Measurements from ENCODE around the gene HERPUD1. TPM values are rescaled to one million over a fixed set of nuclear protein-coding genes. Genes with fewer than 3 reads are reported as not detected.

Gene HERPUD1
- polyA plus RNA-seq, 1 of the 3 experiments (the other 2 are of a cell fraction): 46.3 TPM

DNA sequence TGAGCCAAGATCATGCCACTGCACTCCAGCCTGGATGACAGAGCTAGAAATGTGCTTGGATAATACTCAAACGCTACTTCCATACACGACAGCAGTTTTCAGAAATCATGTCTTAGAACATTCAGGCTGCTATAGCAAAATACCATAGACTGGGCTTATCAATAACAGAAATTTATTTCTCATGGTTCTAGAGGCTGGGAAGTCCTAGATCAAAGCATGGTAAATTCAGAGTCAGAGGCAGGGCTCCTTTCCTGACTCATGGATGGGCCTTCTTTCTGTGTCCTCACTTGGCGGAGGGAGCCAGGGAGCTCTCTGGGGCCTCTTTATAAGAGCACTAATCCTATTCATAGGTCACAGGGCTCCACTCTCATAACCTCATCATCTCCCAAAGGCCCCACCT lies 24.5 kb upstream of the HERPUD1 start:
- Histone ChIP-seq H3K79me2 (ENCODE audit: insufficient read depth) (no peaks in the 10 kb centered on the region), H3K9me3 (no peaks in the 10 kb centered on the region), H3K27me3 (ENCODE audit: insufficient read depth) (no peaks in the 10 kb centered on the region), H3K4me1 (ENCODE audit: control insufficient read depth in 1 of 2, insufficient read depth in 2 of 2, low read depth in 1 of 2, low read length in 1 of 2) (peaks cover 0 to 19% of the 10 kb centered on the region in 2 experiments; a peak in 2 of 4 replicates), H3K9ac (no peak overlapping the region), H3F3A (replicated peaks; ENCODE audit: insufficient read depth) (no peaks in the 10 kb centered on the region), H3K4me3 (ENCODE audit: low read depth in 2 of 2, low read length in 1 of 2) (no peak overlapping the region), H3K36me3 (replicated peaks in 1 of 2; ENCODE audit: control insufficient read depth in 1 of 2, insufficient read depth in 2 of 2, low read length in 1 of 2) (no peaks in the 10 kb centered on the region), H2AFZ (ENCODE audit: low read depth) (no peak overlapping the region), H4K20me1 (ENCODE audit: insufficient read depth) (no peaks in the 10 kb centered on the region), H3K9me2 (no peaks in the 10 kb centered on the region), H3K27ac (ENCODE audit: low read depth in 2 of 2, low read length in 1 of 2) (no peak overlapping the region), H3K4me2 (no peak overlapping the region)
- TF ChIP-seq FOXJ3 (CRISPR knock-in tag; IDR thresholded peaks at IDR 0.05): no peak
- TF ChIP-seq RCOR1 (IDR thresholded peaks at IDR 0.05; ENCODE audit: low read length): no peak
- TF ChIP-seq, protein P1, sequence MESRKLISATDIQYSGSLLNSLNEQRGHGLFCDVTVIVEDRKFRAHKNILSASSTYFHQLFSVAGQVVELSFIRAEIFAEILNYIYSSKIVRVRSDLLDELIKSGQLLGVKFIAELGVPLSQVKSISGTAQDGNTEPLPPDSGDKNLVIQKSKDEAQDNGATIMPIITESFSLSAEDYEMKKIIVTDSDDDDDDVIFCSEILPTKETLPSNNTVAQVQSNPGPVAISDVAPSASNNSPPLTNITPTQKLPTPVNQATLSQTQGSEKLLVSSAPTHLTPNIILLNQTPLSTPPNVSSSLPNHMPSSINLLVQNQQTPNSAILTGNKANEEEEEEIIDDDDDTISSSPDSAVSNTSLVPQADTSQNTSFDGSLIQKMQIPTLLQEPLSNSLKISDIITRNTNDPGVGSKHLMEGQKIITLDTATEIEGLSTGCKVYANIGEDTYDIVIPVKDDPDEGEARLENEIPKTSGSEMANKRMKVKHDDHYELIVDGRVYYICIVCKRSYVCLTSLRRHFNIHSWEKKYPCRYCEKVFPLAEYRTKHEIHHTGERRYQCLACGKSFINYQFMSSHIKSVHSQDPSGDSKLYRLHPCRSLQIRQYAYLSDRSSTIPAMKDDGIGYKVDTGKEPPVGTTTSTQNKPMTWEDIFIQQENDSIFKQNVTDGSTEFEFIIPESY (IDR thresholded peaks at IDR 0.05; ENCODE audit: borderline replicate concordance, low read depth): no peak
- DNase-seq: no peak
- WGBS (ENCODE audit: low lambda C conversion rate): 86% methylated on average over 3 of the region's 3 CpGs
- ChIA-PET POLR2A (no interaction called here), CTCF (no interaction called here)

DNA sequence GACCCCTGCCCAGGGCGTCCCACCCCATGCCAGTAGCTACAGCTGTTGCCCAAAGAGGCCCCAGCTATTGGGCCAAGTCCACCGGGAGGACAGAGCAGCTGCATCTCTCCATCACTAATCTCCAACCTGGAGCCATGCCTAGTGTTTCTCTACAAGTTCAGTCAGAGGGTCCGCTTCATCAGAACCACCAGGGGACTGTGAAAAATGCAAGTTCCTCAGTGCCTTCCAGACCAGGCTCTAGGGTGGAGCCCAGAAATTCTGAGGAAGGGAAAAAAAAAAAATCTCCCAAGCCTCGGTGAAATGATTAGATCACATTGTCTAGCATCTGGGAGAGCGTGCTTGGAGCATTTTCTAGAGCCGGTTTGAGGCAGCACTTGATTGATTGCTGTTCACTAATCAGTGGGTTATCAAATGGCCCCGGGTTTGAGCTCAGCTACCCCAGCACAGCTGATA lies 22.4 kb upstream of the HERPUD1 start:
- H4K20me1 ChIP-seq (ENCODE audit: insufficient read depth): no peaks in the 10 kb centered on the region
- 0 out of 4 replicates have a peak, but pooled peaks of 1 of the 2 experiments have one; percentile 14 for TF ChIP-seq EP300 (IDR thresholded peaks at IDR 0.05; ENCODE audit: borderline replicate concordance in 1 of 2, low read depth in 1 of 2, low read length in 1 of 2)
- no peak for TF ChIP-seq YY1 (IDR thresholded peaks at IDR 0.05; ENCODE audit: low read depth)
- 63% methylated on average over 7 of the region's 7 CpGs for WGBS (ENCODE audit: low lambda C conversion rate)
- H3K9me3 ChIP-seq: no peaks in the 10 kb centered on the region
- H3K4me2 ChIP-seq: no peak overlapping the region
- H3K4me1 ChIP-seq (ENCODE audit: control insufficient read depth in 1 of 2, insufficient read depth in 2 of 2, low read depth in 1 of 2, low read length in 1 of 2): peaks cover 0 to 20% of the 10 kb centered on the region in 2 experiments; a peak in 2 of 4 replicates
- no peaks in the 10 kb centered on the region for H3K27me3 ChIP-seq (ENCODE audit: insufficient read depth)
- H3K9me2 ChIP-seq: no peaks in the 10 kb centered on the region
- no peak overlapping the region for H2AFZ ChIP-seq (ENCODE audit: low read depth)
- H3K36me3 ChIP-seq (replicated peaks in 1 of 2; ENCODE audit: control insufficient read depth in 1 of 2, insufficient read depth in 2 of 2, low read length in 1 of 2): no peaks in the 10 kb centered on the region
- no peaks in the 10 kb centered on the region for H3F3A ChIP-seq (replicated peaks; ENCODE audit: insufficient read depth)
- no peak overlapping the region for H3K27ac ChIP-seq (ENCODE audit: low read depth in 2 of 2, low read length in 1 of 2)
- ChIA-PET CTCF (interaction anchor here (1.4 kb wide), 1 partner anchor 43 kb away, joined by 3 read pairs; no protein-coding TSS in a partner anchor), POLR2A (no interaction called here)
- peak; percentile 49 for DNase-seq
- H3K79me2 ChIP-seq (ENCODE audit: insufficient read depth): no peaks in the 10 kb centered on the region
- no peak overlapping the region for H3K9ac ChIP-seq
- H3K4me3 ChIP-seq (ENCODE audit: low read depth in 2 of 2, low read length in 1 of 2): no peak overlapping the region

DNA sequence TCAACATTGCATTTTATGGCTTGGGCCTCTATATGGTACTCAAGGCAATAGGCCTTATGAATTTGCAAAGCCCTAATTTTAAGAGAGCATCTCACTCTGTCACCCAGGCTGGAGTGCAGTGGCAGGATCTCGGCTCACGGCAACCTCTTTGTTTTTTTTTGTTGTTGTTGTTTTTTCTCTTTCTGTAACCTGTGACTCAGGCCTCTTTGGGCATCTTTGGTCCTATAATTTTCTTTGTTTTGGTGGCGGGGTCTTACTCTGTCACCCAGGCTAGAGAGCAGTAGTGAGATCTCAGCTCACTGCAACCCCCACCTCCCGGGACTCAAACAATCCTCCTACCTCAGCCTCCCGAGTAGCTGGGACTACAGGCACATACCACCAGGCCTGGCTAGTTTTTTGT lies 21.8 kb upstream of the HERPUD1 start:
- H3K4me3 ChIP-seq (ENCODE audit: low read depth in 2 of 2, low read length in 1 of 2): no peak overlapping the region
- H3K9me2 ChIP-seq: no peaks in the 10 kb centered on the region
- no peaks in the 10 kb centered on the region for H3K9me3 ChIP-seq
- no peaks in the 10 kb centered on the region for H3F3A ChIP-seq (replicated peaks; ENCODE audit: insufficient read depth)
- no peaks in the 10 kb centered on the region for H3K27me3 ChIP-seq (ENCODE audit: insufficient read depth)
- WGBS (ENCODE audit: low lambda C conversion rate): 94% methylated on average over 5 of the region's 5 CpGs
- peaks cover 0 to 20% of the 10 kb centered on the region in 2 experiments; a peak in 2 of 4 replicates for H3K4me1 ChIP-seq (ENCODE audit: control insufficient read depth in 1 of 2, insufficient read depth in 2 of 2, low read depth in 1 of 2, low read length in 1 of 2)
- H4K20me1 ChIP-seq (ENCODE audit: insufficient read depth): no peaks in the 10 kb centered on the region
- POLR2A ChIA-PET: interaction anchor here (0.9 kb wide), 1 partner anchor 23 kb away, joined by 3 read pairs; no protein-coding TSS in a partner anchor
- no peak overlapping the region for H2AFZ ChIP-seq (ENCODE audit: low read depth)
- CTCF ChIA-PET: interaction anchor here (1.4 kb wide), 1 partner anchor 43 kb away, joined by 3 read pairs; no protein-coding TSS in a partner anchor
- H3K36me3 ChIP-seq (replicated peaks in 1 of 2; ENCODE audit: control insufficient read depth in 1 of 2, insufficient read depth in 2 of 2, low read length in 1 of 2): no peaks in the 10 kb centered on the region
- H3K27ac ChIP-seq (ENCODE audit: low read depth in 2 of 2, low read length in 1 of 2): peak overlapping the region in 1 of 2 experiments; percentile 48; a peak in 2 of 4 replicates
- H3K9ac ChIP-seq: peak overlapping the region; percentile 18; the same call in 1 of the 2 replicates
- H3K4me2 ChIP-seq: no peak overlapping the region
- no peaks in the 10 kb centered on the region for H3K79me2 ChIP-seq (ENCODE audit: insufficient read depth)
- DNase-seq: no peak
- TF ChIP-seq RXRA (IDR thresholded peaks at IDR 0.05; ENCODE audit: borderline replicate concordance, low read depth) (no peak), TCF12 (IDR thresholded peaks at IDR 0.05) (no peak), NRF1 (IDR thresholded peaks at IDR 0.05; ENCODE audit: low read depth, low read length) (no peak), GATA2 (CRISPR knock-in tag; IDR thresholded peaks at IDR 0.05) (no peak), GABPA (IDR thresholded peaks at IDR 0.05; ENCODE audit: low read depth) (no peak)
- TF ChIP-seq, protein P1 (IDR thresholded peaks at IDR 0.05; ENCODE audit: borderline replicate concordance, low read depth): no peak
- TF ChIP-seq, protein P2, sequence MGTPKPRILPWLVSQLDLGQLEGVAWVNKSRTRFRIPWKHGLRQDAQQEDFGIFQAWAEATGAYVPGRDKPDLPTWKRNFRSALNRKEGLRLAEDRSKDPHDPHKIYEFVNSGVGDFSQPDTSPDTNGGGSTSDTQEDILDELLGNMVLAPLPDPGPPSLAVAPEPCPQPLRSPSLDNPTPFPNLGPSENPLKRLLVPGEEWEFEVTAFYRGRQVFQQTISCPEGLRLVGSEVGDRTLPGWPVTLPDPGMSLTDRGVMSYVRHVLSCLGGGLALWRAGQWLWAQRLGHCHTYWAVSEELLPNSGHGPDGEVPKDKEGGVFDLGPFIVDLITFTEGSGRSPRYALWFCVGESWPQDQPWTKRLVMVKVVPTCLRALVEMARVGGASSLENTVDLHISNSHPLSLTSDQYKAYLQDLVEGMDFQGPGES (IDR thresholded peaks at IDR 0.05; ENCODE audit: low read depth, low read length): no peak
- TF ChIP-seq, protein P3, sequence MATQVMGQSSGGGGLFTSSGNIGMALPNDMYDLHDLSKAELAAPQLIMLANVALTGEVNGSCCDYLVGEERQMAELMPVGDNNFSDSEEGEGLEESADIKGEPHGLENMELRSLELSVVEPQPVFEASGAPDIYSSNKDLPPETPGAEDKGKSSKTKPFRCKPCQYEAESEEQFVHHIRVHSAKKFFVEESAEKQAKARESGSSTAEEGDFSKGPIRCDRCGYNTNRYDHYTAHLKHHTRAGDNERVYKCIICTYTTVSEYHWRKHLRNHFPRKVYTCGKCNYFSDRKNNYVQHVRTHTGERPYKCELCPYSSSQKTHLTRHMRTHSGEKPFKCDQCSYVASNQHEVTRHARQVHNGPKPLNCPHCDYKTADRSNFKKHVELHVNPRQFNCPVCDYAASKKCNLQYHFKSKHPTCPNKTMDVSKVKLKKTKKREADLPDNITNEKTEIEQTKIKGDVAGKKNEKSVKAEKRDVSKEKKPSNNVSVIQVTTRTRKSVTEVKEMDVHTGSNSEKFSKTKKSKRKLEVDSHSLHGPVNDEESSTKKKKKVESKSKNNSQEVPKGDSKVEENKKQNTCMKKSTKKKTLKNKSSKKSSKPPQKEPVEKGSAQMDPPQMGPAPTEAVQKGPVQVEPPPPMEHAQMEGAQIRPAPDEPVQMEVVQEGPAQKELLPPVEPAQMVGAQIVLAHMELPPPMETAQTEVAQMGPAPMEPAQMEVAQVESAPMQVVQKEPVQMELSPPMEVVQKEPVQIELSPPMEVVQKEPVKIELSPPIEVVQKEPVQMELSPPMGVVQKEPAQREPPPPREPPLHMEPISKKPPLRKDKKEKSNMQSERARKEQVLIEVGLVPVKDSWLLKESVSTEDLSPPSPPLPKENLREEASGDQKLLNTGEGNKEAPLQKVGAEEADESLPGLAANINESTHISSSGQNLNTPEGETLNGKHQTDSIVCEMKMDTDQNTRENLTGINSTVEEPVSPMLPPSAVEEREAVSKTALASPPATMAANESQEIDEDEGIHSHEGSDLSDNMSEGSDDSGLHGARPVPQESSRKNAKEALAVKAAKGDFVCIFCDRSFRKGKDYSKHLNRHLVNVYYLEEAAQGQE (IDR thresholded peaks at IDR 0.05; ENCODE audit: low read depth, low read length): no peak

All from SK-N-SH (cell line).